Suppressor macrophage treated with lipopolysaccharide for 4 hours (primary cell): ENCODE measurements around the gene DBN1.

Experiments used
- DNase-seq: peaks from one replicate; pipeline ENCODE4 v3.0.0-alpha.2; 2020

Gene DBN1

GRCh38 chr5:177440990-177441780 is 32.2 kb downstream of the DBN1 start:
- DNase-seq: no peak

GRCh38 chr5:177440211-177440989 is 33.0 kb downstream of the DBN1 start:
- DNase-seq: no peak

GRCh38 chr5:177439518-177440053 is 33.8 kb downstream of the DBN1 start:
- no peak for DNase-seq

- no peak for DNase-seq
Observed at GRCh38 chr5:177438468-177438867, 35.0 kb downstream of the DBN1 start.

- no peak for DNase-seq
Observed at GRCh38 chr5:177437623-177438022, 35.8 kb downstream of the DBN1 start.

- DNase-seq: no peak
Observed at GRCh38 chr5:177435847-177436536, 37.4 kb downstream of the DBN1 start.

- no peak for DNase-seq
Observed at GRCh38 chr5:177434942-177435738, 38.3 kb downstream of the DBN1 start.

GRCh38 chr5:177434437-177434836 is 39.0 kb downstream of the DBN1 start:
- DNase-seq: no peak

- no peak for DNase-seq
Observed at GRCh38 chr5:177433658-177434217, 39.7 kb downstream of the DBN1 start.

- DNase-seq: no peak
Observed at GRCh38 chr5:177432839-177433657, 40.4 kb downstream of the DBN1 start.

GRCh38 chr5:177432143-177432838 is 41.1 kb downstream of the DBN1 start:
- DNase-seq: no peak

GRCh38 chr5:177431317-177432142 is 41.9 kb downstream of the DBN1 start:
- no peak for DNase-seq

GRCh38 chr5:177430972-177431316 is 42.5 kb downstream of the DBN1 start:
- no peak for DNase-seq

- no peak for DNase-seq
Observed at GRCh38 chr5:177430140-177430951, 43.1 kb downstream of the DBN1 start.

GRCh38 chr5:177429248-177430040 is 44.0 kb downstream of the DBN1 start:
- DNase-seq: peak; percentile 97

- DNase-seq: no peak
Observed at GRCh38 chr5:177428574-177429217, 44.7 kb downstream of the DBN1 start.

- DNase-seq: peak; percentile 54
Observed at GRCh38 chr5:177427919-177428573, 45.4 kb downstream of the DBN1 start.
